A549 (cell line): ENCODE measurements around the gene PRPSAP1. TPM values are rescaled to one million over a fixed set of nuclear protein-coding genes. Genes with fewer than 3 reads are reported as not detected.

ENCODE experiments used
- ATAC-seq, 2 experiments: fragments of 200-7000 bp in 1 of 2; fragments of >200 bp in 1 of 2; cut with Nextera tagmentation in 1 of 2; cut with Tn5 transposase in 1 of 2; 3 replicates each; pipeline versions ENCODE4 v1.8.0 to v1.9.1; 2018 to 2020; ENCODE audit warnings: mild to moderate bottlenecking in 1 of 2, moderate library complexity in 1 of 2
- CTCF ChIA-PET: fragments of 300-600 bp; sonication (Branson Sonifier 250); formaldehyde crosslinking; extraction: SDS; loops from one replicate; lab custom pipeline; 2021; ENCODE audit warnings: antibody characterized with exemption, inconsistent platforms; lab: Yijun Ruan, JAX
- POLR2A ChIA-PET: fragments of 350-600 bp; formaldehyde crosslinking; extraction: SDS; loops from one replicate; lab custom pipeline; 2021; ENCODE audit warnings: antibody characterized with exemption, inconsistent platforms; lab: Yijun Ruan, JAX
- DNase-seq, 2 experiments: peaks; one replicate each; pipeline versions ENCODE4 v3.0.0 to v3.0.0-alpha.2; 2011 to 2016; ENCODE audit warnings: low read depth in 1 of 2, low spot score in 1 of 2
- FAIRE-seq: peaks from 2 replicates; lab custom pipeline; 2011; peaks lifted over from hg19 to GRCh38; lab: Jason Lieb, UNC
- H3K27ac ChIP-seq, 2 experiments: fragments of >200 bp; sonication (Bioruptor Twin); formaldehyde crosslinking; 3 replicates each; pipeline ENCODE4 v1.5.1; 2016 to 2017
- H3K4me1 ChIP-seq: fragments of >200 bp; sonication (Bioruptor Twin); formaldehyde crosslinking; 3 replicates; pipeline ENCODE4 v1.6.1; 2016
- H3K4me2 ChIP-seq: fragments of >200 bp; sonication (Bioruptor Twin); formaldehyde crosslinking; 3 replicates; pipeline ENCODE4 v1.6.1; 2016
- H3K4me3 ChIP-seq: fragments of >200 bp; sonication (Bioruptor Twin); formaldehyde crosslinking; 3 replicates; pipeline ENCODE4 v1.5.1; 2016
- H3K9me3 ChIP-seq: fragments of >200 bp; sonication (Bioruptor Twin); formaldehyde crosslinking; 3 replicates; pipeline ENCODE4 v1.6.1; 2016
- CBX2 ChIP-seq: fragments of 200-600 bp; sonication (generic); IDR thresholded peaks from 2 replicates; pipeline ENCODE4 v1.6.1; 2016; ENCODE audit warnings: low read depth, mild to moderate bottlenecking, borderline replicate concordance
- CBX8 ChIP-seq: fragments of 200-600 bp; sonication (generic); IDR thresholded peaks from 2 replicates; pipeline ENCODE4 v1.6.1; 2016
- CHD2 ChIP-seq: fragments of 150-350 bp; IDR thresholded peaks from 2 replicates; pipeline ENCODE4 v1.6.1; 2014; ENCODE audit warnings: low read length; ENCODE audit not compliant: partially characterized antibody
- CHD4 ChIP-seq: fragments of 200-600 bp; sonication (generic); IDR thresholded peaks from 2 replicates; pipeline ENCODE4 v1.6.1; 2016; ENCODE audit warnings: antibody characterized with exemption, mild to moderate bottlenecking, borderline replicate concordance
- EHMT2 ChIP-seq: fragments of 200-600 bp; sonication (generic); IDR thresholded peaks from 2 replicates; pipeline ENCODE4 v1.6.1; 2016; ENCODE audit warnings: antibody characterized with exemption, low read depth, mild to moderate bottlenecking, moderate library complexity
- EP300 ChIP-seq, 2 experiments: fragments of >200 bp; sonication (Bioruptor Twin); formaldehyde crosslinking; IDR thresholded peaks; 2 replicates in 1 of 2; 3 replicates in 1 of 2; pipeline ENCODE4 v1.6.1; 2016 to 2017
- GATA3 ChIP-seq: IDR thresholded peaks from 2 replicates; pipeline ENCODE4 v1.6.1; 2012; ENCODE audit warnings: borderline replicate concordance
- JUN ChIP-seq, 2 experiments: fragments of >200 bp; sonication (Bioruptor Twin); formaldehyde crosslinking; IDR thresholded peaks; 2 replicates in 1 of 2; 3 replicates in 1 of 2; pipeline ENCODE4 v1.6.1; 2016 to 2017
- KDM1A ChIP-seq: fragments of 200-600 bp; sonication (generic); IDR thresholded peaks from 2 replicates; pipeline ENCODE4 v1.6.1; 2016; ENCODE audit warnings: low read depth, mild to moderate bottlenecking
- KDM5A ChIP-seq: fragments of 200-600 bp; sonication (generic); IDR thresholded peaks from 2 replicates; pipeline ENCODE4 v1.6.1; 2016; ENCODE audit warnings: antibody characterized with exemption, mild to moderate bottlenecking
- MAZ ChIP-seq: fragments of 150-350 bp; IDR thresholded peaks from 2 replicates; pipeline ENCODE4 v1.6.1; 2014; ENCODE audit warnings: antibody characterized with exemption, low read depth, low read length, borderline replicate concordance
- NPAS2 ChIP-seq: fragments of 250-450 bp; sonication (Bioruptor Pico); IDR thresholded peaks from 2 replicates; pipeline ENCODE4 v1.8.0; 2022; ENCODE audit warnings: mild to moderate bottlenecking, moderate library complexity, borderline replicate concordance
- NR3C1 ChIP-seq: fragments of >200 bp; sonication (Bioruptor Twin); formaldehyde crosslinking; IDR thresholded peaks from 3 replicates; pipeline ENCODE4 v1.6.1; 2017
- RAD21 ChIP-seq, 2 experiments: fragments of >200 bp in 1 of 2; sonication (Bioruptor Twin) in 1 of 2; formaldehyde crosslinking in 1 of 2; IDR thresholded peaks in 1 of 2; conservative IDR thresholded peaks in 1 of 2; 2 replicates in 1 of 2; 3 replicates in 1 of 2; pipeline ENCODE4 v1.6.1; 2012 to 2018; ENCODE audit warnings: inconsistent platforms in 1 of 2
- SMC3 ChIP-seq: fragments of >200 bp; sonication (Bioruptor Twin); formaldehyde crosslinking; IDR thresholded peaks from 3 replicates; pipeline ENCODE4 v1.6.1; 2018; ENCODE audit warnings: inconsistent platforms
- TFCP2L1 ChIP-seq: fragments of 250-450 bp; sonication (Bioruptor Pico); IDR thresholded peaks from 2 replicates; pipeline ENCODE4 v1.5.0; 2021; ENCODE audit warnings: mild to moderate bottlenecking
- TP53 ChIP-seq: fragments of 250-450 bp; sonication (Bioruptor Pico); IDR thresholded peaks from 2 replicates; pipeline ENCODE4 v1.5.0; 2021; ENCODE audit warnings: mild to moderate bottlenecking, moderate library complexity
- ZFP36 ChIP-seq: fragments of 450-650 bp; IDR thresholded peaks from 2 replicates; pipeline ENCODE4 v1.6.1; 2014; ENCODE audit warnings: borderline replicate concordance; ENCODE audit not compliant: partially characterized antibody
- ZNF302 ChIP-seq: fragments of 250-450 bp; sonication (Bioruptor Pico); IDR thresholded peaks from 2 replicates; pipeline ENCODE4 v1.9.0; 2021; ENCODE audit warnings: inconsistent platforms, mild to moderate bottlenecking, moderate library complexity
- WGBS: methylation state at CpG from one replicate; pipeline ENCODE4 v1.1.6; 2017; ENCODE audit errors: missing lambda C conversion rate; 5-methylcytosine and 5-hydroxymethylcytosine counted together
- polyA plus RNA-seq, 4 experiments: library from polyadenylated mRNA; depleted of rRNA in 3 of 4; stranded (reverse); fragments of >200 nt; fragmentation: RNase III in 1 of 4; extraction: RNeasy Plus Mini Kit Qiagen cat#74134 plus additional on column Dnase treatment in 1 of 4; gene quantifications; 2 replicates in 3 of 4; 3 replicates in 1 of 4; pipeline ENCODE4 v1.2.3, GENCODE V29; 2011 to 2017
- TF ChIP-seq, protein P1 (sequence below): fragments of >200 bp; sonication (Bioruptor Twin); formaldehyde crosslinking; IDR thresholded peaks from 3 replicates; pipeline ENCODE4 v1.5.1; 2016
- TF ChIP-seq, protein P2 (sequence below): fragments of 150-350 bp; IDR thresholded peaks from 2 replicates; pipeline ENCODE4 v1.6.1; 2014; ENCODE audit warnings: low read depth, mild to moderate bottlenecking, low read length
- TF ChIP-seq, protein P3 (sequence below): fragments of 200-600 bp; sonication (generic); IDR thresholded peaks from 2 replicates; pipeline ENCODE4 v1.6.1; 2016; ENCODE audit warnings: antibody characterized with exemption, mild to moderate bottlenecking, moderate library complexity
- TF ChIP-seq, protein P4 (sequence below): IDR thresholded peaks from 2 replicates; pipeline ENCODE4 v1.6.1; 2012

PRPSAP1 gene
- polyA plus RNA-seq, 2 of the 4 experiments (the other 2 are of a cell fraction): 63.3 to 80.9 TPM

DNA sequence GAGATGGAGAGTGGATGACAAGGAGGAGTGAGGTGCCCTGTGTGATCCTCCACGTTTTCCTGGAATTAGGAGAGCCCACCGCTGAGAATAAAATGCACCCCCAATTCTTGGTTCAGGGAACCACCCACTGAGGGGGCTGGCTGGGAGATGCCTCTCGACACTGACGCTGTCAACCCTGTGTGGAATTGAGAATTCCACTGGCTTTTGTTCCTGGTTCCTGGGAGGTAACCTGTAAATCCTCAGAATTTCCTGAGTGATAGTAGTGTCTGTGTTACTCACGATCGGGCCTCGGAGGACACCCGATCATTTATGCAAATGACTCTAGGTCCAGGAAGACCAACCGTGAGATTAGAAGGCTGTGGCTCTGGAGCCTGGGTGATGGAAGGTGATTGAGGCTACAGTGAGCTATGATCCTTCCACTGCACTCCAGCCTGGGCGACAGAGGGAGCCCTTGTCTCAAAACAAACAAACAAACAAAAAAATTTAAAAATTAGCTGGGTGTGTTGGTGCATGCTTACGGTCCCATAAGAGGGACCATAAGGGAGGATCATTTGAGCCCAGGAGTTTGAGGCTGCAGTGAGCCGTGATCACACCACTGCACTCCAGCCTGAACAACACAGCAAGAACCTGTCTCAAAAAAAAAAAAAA is 11.7 kb upstream of the PRPSAP1 start:
- no peak overlapping the region for H3K4me3 ChIP-seq
- ChIA-PET CTCF (interaction anchor here (0.7 to 29.4 kb wide), 14 partner anchors 7 to 352 kb away, joined by 3 to 899 read pairs (median 5); partner anchors contain the start of genes PRPSAP1 and SPHK1), POLR2A (interaction anchor here (1.0 to 1.4 kb wide), 2 partner anchors 12 to 20 kb away, joined by 3 to 4 read pairs; partner anchors contain the start of gene PRPSAP1)
- DNase-seq (no peak), ATAC-seq (peak; percentile 48 to 79; a peak in 3 of 6 replicates), FAIRE-seq (no peak)
- no peaks in the 10 kb centered on the region for H3K4me1 ChIP-seq
- WGBS: 32% methylated on average over 12 of the region's 12 CpGs
- H3K27ac ChIP-seq: no peak overlapping the region
- TF ChIP-seq, protein P1, sequence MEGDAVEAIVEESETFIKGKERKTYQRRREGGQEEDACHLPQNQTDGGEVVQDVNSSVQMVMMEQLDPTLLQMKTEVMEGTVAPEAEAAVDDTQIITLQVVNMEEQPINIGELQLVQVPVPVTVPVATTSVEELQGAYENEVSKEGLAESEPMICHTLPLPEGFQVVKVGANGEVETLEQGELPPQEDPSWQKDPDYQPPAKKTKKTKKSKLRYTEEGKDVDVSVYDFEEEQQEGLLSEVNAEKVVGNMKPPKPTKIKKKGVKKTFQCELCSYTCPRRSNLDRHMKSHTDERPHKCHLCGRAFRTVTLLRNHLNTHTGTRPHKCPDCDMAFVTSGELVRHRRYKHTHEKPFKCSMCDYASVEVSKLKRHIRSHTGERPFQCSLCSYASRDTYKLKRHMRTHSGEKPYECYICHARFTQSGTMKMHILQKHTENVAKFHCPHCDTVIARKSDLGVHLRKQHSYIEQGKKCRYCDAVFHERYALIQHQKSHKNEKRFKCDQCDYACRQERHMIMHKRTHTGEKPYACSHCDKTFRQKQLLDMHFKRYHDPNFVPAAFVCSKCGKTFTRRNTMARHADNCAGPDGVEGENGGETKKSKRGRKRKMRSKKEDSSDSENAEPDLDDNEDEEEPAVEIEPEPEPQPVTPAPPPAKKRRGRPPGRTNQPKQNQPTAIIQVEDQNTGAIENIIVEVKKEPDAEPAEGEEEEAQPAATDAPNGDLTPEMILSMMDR: peak; percentile 58
- TF ChIP-seq CBX8 (no peak), GATA3 (no peak), CHD4 (no peak), KDM1A (no peak), EHMT2 (no peak), MAZ (no peak), NR3C1 (no peak), CHD2 (no peak), KDM5A (no peak), ZNF302 (no peak), TP53 (no peak), NPAS2 (no peak), CBX2 (no peak), SMC3 (peak; percentile 34; the same call in 2 of the 3 replicates), EP300 (IDR thresholded peaks at IDR 0.05) (no peak), RAD21 (conservative IDR thresholded peaks at IDR 0.05 in 1 of 2, IDR thresholded peaks at IDR 0.05 in 1 of 2) (peak in 1 of 2 experiments; percentile 58; a peak in 2 of 5 replicates), JUN (IDR thresholded peaks at IDR 0.05) (no peak), TFCP2L1 (CRISPR knock-in tag) (no peak), ZFP36 (no peak)
- TF ChIP-seq, protein P2, sequence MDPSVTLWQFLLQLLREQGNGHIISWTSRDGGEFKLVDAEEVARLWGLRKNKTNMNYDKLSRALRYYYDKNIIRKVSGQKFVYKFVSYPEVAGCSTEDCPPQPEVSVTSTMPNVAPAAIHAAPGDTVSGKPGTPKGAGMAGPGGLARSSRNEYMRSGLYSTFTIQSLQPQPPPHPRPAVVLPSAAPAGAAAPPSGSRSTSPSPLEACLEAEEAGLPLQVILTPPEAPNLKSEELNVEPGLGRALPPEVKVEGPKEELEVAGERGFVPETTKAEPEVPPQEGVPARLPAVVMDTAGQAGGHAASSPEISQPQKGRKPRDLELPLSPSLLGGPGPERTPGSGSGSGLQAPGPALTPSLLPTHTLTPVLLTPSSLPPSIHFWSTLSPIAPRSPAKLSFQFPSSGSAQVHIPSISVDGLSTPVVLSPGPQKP: no peak
- TF ChIP-seq, protein P3, sequence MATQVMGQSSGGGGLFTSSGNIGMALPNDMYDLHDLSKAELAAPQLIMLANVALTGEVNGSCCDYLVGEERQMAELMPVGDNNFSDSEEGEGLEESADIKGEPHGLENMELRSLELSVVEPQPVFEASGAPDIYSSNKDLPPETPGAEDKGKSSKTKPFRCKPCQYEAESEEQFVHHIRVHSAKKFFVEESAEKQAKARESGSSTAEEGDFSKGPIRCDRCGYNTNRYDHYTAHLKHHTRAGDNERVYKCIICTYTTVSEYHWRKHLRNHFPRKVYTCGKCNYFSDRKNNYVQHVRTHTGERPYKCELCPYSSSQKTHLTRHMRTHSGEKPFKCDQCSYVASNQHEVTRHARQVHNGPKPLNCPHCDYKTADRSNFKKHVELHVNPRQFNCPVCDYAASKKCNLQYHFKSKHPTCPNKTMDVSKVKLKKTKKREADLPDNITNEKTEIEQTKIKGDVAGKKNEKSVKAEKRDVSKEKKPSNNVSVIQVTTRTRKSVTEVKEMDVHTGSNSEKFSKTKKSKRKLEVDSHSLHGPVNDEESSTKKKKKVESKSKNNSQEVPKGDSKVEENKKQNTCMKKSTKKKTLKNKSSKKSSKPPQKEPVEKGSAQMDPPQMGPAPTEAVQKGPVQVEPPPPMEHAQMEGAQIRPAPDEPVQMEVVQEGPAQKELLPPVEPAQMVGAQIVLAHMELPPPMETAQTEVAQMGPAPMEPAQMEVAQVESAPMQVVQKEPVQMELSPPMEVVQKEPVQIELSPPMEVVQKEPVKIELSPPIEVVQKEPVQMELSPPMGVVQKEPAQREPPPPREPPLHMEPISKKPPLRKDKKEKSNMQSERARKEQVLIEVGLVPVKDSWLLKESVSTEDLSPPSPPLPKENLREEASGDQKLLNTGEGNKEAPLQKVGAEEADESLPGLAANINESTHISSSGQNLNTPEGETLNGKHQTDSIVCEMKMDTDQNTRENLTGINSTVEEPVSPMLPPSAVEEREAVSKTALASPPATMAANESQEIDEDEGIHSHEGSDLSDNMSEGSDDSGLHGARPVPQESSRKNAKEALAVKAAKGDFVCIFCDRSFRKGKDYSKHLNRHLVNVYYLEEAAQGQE: no peak
- TF ChIP-seq, protein P4, sequence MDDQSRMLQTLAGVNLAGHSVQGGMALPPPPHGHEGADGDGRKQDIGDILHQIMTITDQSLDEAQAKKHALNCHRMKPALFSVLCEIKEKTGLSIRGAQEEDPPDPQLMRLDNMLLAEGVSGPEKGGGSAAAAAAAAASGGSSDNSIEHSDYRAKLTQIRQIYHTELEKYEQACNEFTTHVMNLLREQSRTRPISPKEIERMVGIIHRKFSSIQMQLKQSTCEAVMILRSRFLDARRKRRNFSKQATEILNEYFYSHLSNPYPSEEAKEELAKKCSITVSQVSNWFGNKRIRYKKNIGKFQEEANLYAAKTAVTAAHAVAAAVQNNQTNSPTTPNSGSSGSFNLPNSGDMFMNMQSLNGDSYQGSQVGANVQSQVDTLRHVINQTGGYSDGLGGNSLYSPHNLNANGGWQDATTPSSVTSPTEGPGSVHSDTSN: no peak
- no peaks in the 10 kb centered on the region for H3K9me3 ChIP-seq
- no peak overlapping the region for H3K4me2 ChIP-seq
